SK-N-MC (cell line): ENCODE data around the gene OPA3.

Source experiments
- DNase-seq: peaks from one replicate; pipeline ENCODE4 v3.0.0-alpha.2; 2011; ENCODE audit warnings: low read depth, low spot score
- H3K27ac ChIP-seq: fragments of 200-600 bp; sonication (generic); 2 replicates; pipeline ENCODE4 v1.5.1; 2016; ENCODE audit warnings: mixed run types
- H3K36me3 ChIP-seq: fragments of 200-600 bp; sonication (generic); 2 replicates; pipeline ENCODE4 v1.6.1; 2017; ENCODE audit warnings: antibody characterized with exemption, low read length, mixed read lengths; ENCODE audit not compliant: insufficient read depth
- H3K4me3 ChIP-seq: fragments of 200-600 bp; sonication (generic); 2 replicates; pipeline ENCODE4 v1.5.1; 2016
- H3K9ac ChIP-seq: fragments of 200-600 bp; sonication (generic); 2 replicates; pipeline ENCODE4 v1.8.0; 2017; ENCODE audit warnings: mixed run types, mixed read lengths; ENCODE audit not compliant: insufficient read length
- H3K9me3 ChIP-seq: fragments of 200-600 bp; sonication (generic); 2 replicates; pipeline ENCODE4 v1.6.1; 2017; ENCODE audit warnings: low read depth, mild to moderate bottlenecking, antibody characterized with exemption, low read length, moderate library complexity, mixed read lengths
- EZH2 ChIP-seq: fragments of 200-600 bp; sonication (generic); IDR thresholded peaks from one replicate; pipeline ENCODE4 v1.6.1; 2017; ENCODE audit warnings: antibody characterized with exemption
- FOXP2 ChIP-seq: optimal IDR thresholded peaks from 2 replicates; pipeline ENCODE3; 2011; ENCODE audit warnings: mild to moderate bottlenecking, moderate library complexity; ENCODE audit not compliant: insufficient read depth; ENCODE audit errors: extremely low read length, control extremely low read depth
- POLR2AphosphoS5 ChIP-seq: IDR thresholded peaks from 2 replicates; pipeline ENCODE4 v1.6.1; 2012; ENCODE audit warnings: mild to moderate bottlenecking, low read depth, low read length, borderline replicate concordance

Gene OPA3

DNA sequence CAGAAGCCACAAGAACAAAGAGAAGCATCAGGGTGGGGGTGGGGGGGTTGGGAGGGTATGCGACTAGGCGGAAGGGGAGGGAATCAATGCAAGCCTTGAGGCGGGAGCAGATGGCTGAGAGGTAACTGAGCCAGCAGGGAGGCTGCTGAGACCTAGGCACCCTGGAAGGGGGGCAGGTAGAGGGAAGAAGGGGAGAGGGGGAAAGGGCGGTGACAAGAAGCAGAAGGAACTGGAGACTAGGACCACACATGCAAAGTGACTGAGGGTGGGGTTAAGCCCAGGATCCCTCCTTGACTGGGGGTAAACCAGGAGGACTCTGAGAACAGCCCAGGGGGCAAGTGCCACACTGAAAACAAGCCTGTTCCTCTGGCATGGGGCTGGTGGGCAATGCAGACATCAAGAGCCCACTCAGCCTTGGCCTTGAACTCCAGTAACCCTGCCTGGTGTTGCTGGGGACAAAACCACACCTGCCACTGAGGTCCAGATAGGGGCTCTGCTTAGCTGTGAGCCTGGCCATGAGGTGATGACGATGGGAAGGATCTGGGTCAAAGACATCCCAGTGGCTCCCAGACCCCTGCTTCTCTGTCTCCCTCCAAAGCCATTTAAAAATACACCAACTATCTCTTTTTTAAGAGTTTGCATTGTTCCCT lies 20.3 kb downstream of the OPA3 start:
- Histone ChIP-seq H3K9me3 (no peaks in the 10 kb centered on the region), H3K36me3 (no peaks in the 10 kb centered on the region), H3K4me3 (no peak overlapping the region), H3K27ac (no peak overlapping the region), H3K9ac (no peak overlapping the region)
- no peak for DNase-seq
- TF ChIP-seq POLR2AphosphoS5 (no peak), EZH2 (no peak), FOXP2 (no peak)

DNA sequence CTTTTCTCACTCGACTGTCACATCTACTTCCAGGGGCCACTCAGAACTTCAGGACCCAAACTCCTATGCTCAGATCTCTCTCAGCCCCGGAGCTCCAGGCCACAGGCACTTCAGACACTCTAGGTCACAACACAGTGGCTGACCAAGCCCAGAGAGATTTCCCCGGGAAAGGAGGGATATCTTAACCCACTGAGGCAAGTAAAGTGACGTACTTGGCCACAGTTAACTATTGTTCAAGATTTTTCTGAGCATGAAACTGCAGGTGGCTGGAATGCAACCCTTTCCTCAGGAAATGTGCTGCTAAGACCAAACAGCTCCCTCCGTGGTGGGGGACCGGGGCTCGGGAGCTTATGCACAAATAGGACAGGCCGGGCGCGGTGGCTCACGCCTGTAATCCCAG lies 23.9 kb downstream of the OPA3 start:
- H3K9ac ChIP-seq: no peak overlapping the region
- H3K36me3 ChIP-seq: no peaks in the 10 kb centered on the region
- H3K9me3 ChIP-seq: no peaks in the 10 kb centered on the region
- no peak for DNase-seq
- no peak for TF ChIP-seq POLR2AphosphoS5
- TF ChIP-seq EZH2: no peak
- no peak for TF ChIP-seq FOXP2
- H3K4me3 ChIP-seq: no peak overlapping the region
- H3K27ac ChIP-seq: no peak overlapping the region

GRCh38 chr19:45560038-45560437 lies 24.6 kb downstream of the OPA3 start:
- Histone ChIP-seq H3K36me3 (no peaks in the 10 kb centered on the region), H3K9ac (no peak overlapping the region), H3K4me3 (no peak overlapping the region), H3K27ac (no peak overlapping the region), H3K9me3 (no peaks in the 10 kb centered on the region)
- DNase-seq: no peak
- TF ChIP-seq EZH2 (no peak), FOXP2 (no peak), POLR2AphosphoS5 (no peak)

GRCh38 chr19:45558399-45558878 lies 26.2 kb downstream of the OPA3 start:
- TF ChIP-seq POLR2AphosphoS5: no peak
- TF ChIP-seq FOXP2: no peak
- no peak for TF ChIP-seq EZH2
- no peaks in the 10 kb centered on the region for H3K9me3 ChIP-seq
- DNase-seq: no peak
- H3K36me3 ChIP-seq: no peaks in the 10 kb centered on the region
- no peak overlapping the region for H3K9ac ChIP-seq
- H3K4me3 ChIP-seq: no peak overlapping the region
- no peak overlapping the region for H3K27ac ChIP-seq

GRCh38 chr19:45556835-45557234 lies 27.8 kb downstream of the OPA3 start:
- no peak for DNase-seq
- H3K27ac ChIP-seq: no peak overlapping the region
- TF ChIP-seq POLR2AphosphoS5: no peak
- TF ChIP-seq EZH2: no peak
- no peak for TF ChIP-seq FOXP2
- H3K4me3 ChIP-seq: no peak overlapping the region
- no peaks in the 10 kb centered on the region for H3K36me3 ChIP-seq
- no peak overlapping the region for H3K9ac ChIP-seq
- no peaks in the 10 kb centered on the region for H3K9me3 ChIP-seq

DNA sequence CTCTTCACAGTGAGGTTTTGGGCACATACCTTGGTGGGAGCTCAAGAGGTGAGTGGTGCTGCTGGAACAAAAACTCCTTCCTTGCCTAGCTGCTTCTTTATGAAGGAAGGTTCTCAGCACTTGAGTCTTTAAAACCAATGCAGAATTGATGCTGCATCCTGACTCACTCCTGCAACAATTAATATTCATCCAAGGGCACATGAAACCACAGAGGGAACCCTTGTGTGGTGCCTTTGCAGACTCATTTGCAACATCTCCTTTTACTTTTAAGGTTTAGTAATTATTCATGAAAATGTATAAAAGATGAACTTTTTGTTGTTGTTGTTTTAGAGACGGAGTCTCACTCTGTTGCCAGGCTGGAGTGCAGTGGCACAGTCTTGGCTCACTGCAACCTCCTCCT lies 30.1 kb downstream of the OPA3 start:
- no peak overlapping the region for H3K27ac ChIP-seq
- no peaks in the 10 kb centered on the region for H3K9me3 ChIP-seq
- no peak for DNase-seq

DNA sequence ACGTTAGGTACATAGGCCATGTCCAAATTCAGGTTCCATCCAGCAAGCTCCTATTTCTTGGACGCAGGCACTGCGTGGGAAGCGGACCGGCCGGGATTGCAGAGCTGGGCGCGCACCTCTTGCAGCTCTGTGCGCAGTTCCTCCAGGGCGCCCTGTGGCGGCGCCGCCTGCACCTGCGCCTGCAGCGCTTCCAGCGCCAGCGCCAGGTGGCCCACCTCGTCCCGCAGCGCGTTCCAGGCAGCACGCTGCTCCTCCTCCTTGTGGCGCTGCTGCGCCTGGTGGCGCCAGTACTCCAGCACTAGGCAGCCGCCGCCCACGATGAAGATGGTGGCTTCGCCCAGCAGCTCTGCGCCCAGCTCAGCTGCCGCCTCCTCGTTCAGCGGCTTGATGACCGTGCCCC lies 31.1 kb downstream of the OPA3 start:
- H3K4me3 ChIP-seq: no peak overlapping the region
- DNase-seq: no peak
- H3K36me3 ChIP-seq: no peaks in the 10 kb centered on the region
- no peak for TF ChIP-seq POLR2AphosphoS5
- TF ChIP-seq FOXP2: no peak
- no peak for TF ChIP-seq EZH2
- H3K9ac ChIP-seq: no peak overlapping the region
- no peak overlapping the region for H3K27ac ChIP-seq
- H3K9me3 ChIP-seq: no peaks in the 10 kb centered on the region

More for the DNA sequence above, 30.1 kb downstream of the OPA3 start:
- Histone ChIP-seq H3K36me3 (no peaks in the 10 kb centered on the region), H3K9ac (no peak overlapping the region), H3K4me3 (no peak overlapping the region)
- TF ChIP-seq POLR2AphosphoS5 (no peak), FOXP2 (no peak), EZH2 (no peak)

- Histone ChIP-seq H3K27ac (no peak overlapping the region), H3K36me3 (no peaks in the 10 kb centered on the region), H3K9me3 (no peaks in the 10 kb centered on the region), H3K4me3 (no peak overlapping the region), H3K9ac (no peak overlapping the region)
- DNase-seq: no peak
- TF ChIP-seq EZH2: no peak
- TF ChIP-seq FOXP2: no peak
- TF ChIP-seq POLR2AphosphoS5: no peak
Observed at GRCh38 chr19:45547965-45548609, 36.5 kb downstream of the OPA3 start.
